Chondrocyte (in vitro differentiated cells): ENCODE results near the gene POFUT2. TPM values are rescaled to one million over a fixed set of nuclear protein-coding genes. Genes with fewer than 3 reads are reported as not detected.

Experiments
- DNase-seq: peaks from one replicate; pipeline ENCODE4 v3.0.0; 2021; ENCODE audit warnings: mixed read lengths, low spot score
- H3K27ac Mint-ChIP-seq: one replicate; pipeline ENCODE4 v1.8.0; 2021; ENCODE audit warnings: mild to moderate bottlenecking, moderate library complexity, mixed read lengths; ENCODE audit not compliant: unreplicated experiment
- H3K27me3 Mint-ChIP-seq: 2 replicates; pipeline ENCODE4 v1.8.0; 2021; ENCODE audit warnings: low read depth, mixed read lengths
- H3K36me3 Mint-ChIP-seq: 2 replicates; pipeline ENCODE4 v1.8.0; 2021; ENCODE audit warnings: low read depth, mixed read lengths
- H3K4me1 Mint-ChIP-seq: 2 replicates; pipeline ENCODE4 v1.8.0; 2021; ENCODE audit warnings: low read depth, mild to moderate bottlenecking, mixed read lengths
- H3K4me3 Mint-ChIP-seq: one replicate; pipeline ENCODE4 v1.8.0; 2021; ENCODE audit warnings: mild to moderate bottlenecking, moderate library complexity, mixed read lengths; ENCODE audit not compliant: unreplicated experiment
- H3K9me3 Mint-ChIP-seq: 2 replicates; pipeline ENCODE4 v1.8.0; 2021; ENCODE audit warnings: low read depth, mixed read lengths
- total RNA-seq: library from RNA; stranded (reverse); gene quantifications from 3 replicates; pipeline ENCODE4 v1.2.1, GENCODE V29; 2021
- TF ChIP-seq, protein P1 (sequence below): fragments of 200-600 bp; sonication (generic); IDR thresholded peaks from 2 replicates; pipeline ENCODE4 v1.5.0; 2021; ENCODE audit warnings: antibody characterized with exemption, mild to moderate bottlenecking, moderate library complexity

The POFUT2 gene
- total RNA-seq, 1 donor from 2014 or later = 73.6 TPM

DNA sequence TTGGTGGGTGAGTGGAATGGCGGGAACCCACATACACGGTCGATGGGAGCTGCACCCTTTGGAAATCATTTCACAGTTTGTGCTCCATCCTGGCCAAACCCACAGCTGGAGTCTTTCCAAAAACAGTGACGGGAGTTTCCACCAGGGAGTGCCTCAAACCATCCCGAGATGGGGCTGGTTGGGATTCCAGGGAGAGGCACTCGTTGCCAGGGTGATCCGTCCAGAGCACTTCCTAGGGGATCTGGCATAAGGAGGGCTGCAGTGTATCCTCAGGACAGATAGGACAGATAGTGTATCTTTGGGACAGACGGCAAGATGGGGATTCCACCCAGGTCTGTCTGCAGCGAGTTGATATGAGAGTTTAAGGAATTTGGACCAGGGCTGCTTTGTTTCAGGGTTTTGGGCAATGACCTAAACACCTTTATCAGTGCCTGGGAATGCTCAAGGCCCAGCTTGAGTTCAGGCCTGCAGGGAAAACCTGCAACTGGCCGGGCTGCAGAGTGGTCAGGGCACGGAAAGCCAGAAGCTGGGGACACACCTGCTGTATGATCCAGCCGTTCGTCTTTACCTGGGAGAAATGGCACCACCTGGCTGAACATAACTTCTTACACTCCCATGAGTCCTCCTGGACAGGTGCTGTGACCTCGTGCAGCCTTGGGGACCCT, 3.4 kb upstream of the POFUT2 start:
- no peaks in the 10 kb centered on the region for H3K36me3 Mint-ChIP-seq
- no peaks in the 10 kb centered on the region for H3K9me3 Mint-ChIP-seq
- TF ChIP-seq, protein P1, sequence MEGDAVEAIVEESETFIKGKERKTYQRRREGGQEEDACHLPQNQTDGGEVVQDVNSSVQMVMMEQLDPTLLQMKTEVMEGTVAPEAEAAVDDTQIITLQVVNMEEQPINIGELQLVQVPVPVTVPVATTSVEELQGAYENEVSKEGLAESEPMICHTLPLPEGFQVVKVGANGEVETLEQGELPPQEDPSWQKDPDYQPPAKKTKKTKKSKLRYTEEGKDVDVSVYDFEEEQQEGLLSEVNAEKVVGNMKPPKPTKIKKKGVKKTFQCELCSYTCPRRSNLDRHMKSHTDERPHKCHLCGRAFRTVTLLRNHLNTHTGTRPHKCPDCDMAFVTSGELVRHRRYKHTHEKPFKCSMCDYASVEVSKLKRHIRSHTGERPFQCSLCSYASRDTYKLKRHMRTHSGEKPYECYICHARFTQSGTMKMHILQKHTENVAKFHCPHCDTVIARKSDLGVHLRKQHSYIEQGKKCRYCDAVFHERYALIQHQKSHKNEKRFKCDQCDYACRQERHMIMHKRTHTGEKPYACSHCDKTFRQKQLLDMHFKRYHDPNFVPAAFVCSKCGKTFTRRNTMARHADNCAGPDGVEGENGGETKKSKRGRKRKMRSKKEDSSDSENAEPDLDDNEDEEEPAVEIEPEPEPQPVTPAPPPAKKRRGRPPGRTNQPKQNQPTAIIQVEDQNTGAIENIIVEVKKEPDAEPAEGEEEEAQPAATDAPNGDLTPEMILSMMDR = no peak
- H3K27ac Mint-ChIP-seq = peak overlapping the region; percentile 70
- no peak overlapping the region for H3K4me3 Mint-ChIP-seq
- H3K27me3 Mint-ChIP-seq = no peaks in the 10 kb centered on the region
- peaks cover 71% of the 10 kb centered on the region for H3K4me1 Mint-ChIP-seq
- no peak for DNase-seq

DNA sequence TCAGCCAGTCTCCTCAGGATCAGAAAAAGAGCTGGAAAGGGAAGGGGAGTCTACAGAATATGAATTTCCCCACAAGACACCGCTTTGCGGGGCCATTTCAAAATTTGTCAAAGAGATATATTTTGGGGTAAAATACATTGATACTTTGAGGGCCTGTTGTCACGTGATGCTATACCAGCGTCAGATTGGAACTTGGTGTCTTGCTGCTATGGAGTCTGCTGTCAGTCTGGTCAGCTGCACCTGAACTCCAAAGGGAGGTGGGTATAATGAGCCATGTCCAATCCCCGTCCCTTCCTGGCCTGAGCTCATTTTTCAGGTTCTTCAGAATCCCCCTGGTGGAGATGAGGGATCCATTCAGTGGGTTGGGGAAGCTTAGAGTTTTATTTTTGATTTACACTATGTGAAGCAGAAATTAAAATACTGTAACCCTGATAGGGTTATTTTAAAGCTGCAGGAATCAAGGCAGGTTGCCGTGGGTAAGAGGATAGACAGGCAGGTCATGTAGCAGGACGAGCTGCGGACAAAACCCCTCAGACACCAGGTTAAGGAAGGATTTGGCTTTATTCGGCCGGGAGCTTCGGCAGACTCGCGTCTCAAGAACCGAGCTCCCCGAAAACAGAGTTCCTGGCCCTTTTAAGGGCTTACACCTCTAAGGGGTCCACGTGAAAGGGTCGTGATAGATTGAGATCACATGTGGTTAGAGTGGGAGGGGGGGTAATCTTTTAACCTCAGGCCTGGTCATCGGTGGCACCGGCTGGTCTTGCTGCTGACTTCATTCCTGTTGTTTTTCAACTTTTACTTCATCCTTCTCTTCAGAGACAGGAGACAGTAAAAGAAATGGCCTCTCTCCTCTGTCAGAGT, 2.2 kb upstream of the POFUT2 start:
- no peak for DNase-seq
- Mint-ChIP-seq H3K36me3 (peaks cover 10% of the 10 kb centered on the region), H3K27ac (peak overlapping the region; percentile 70), H3K4me3 (peak overlapping the region; percentile 80), H3K4me1 (peaks cover 71% of the 10 kb centered on the region), H3K9me3 (no peaks in the 10 kb centered on the region), H3K27me3 (no peaks in the 10 kb centered on the region)
- TF ChIP-seq, protein P1 = peak; percentile 63

DNA sequence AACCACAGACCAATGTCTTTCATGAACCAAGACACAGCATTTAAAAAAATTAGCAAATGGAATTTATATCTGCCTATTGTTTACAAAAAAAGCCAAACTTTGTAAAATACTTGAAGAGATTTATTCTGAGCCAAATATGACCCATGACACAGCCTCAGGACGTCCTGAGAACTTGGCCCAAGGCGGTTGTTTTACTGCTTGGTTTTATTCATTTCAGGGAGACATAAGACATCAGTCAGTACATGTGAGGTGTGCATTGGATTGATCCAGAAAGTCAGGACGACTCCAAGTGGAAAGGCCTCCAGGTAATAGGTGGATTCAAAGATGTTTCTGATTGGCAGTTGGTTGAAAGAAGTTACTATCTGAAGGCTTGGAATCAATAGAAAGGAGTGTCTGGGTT, 1.4 kb upstream of the POFUT2 start:
- H3K36me3 Mint-ChIP-seq = peaks cover 15% of the 10 kb centered on the region
- H3K4me1 Mint-ChIP-seq = peaks cover 66% of the 10 kb centered on the region
- DNase-seq = no peak
- peak overlapping the region; percentile 80 for H3K4me3 Mint-ChIP-seq
- peak overlapping the region; percentile 49 for H3K27ac Mint-ChIP-seq
- H3K27me3 Mint-ChIP-seq = no peaks in the 10 kb centered on the region
- TF ChIP-seq, protein P1 = no peak
- H3K9me3 Mint-ChIP-seq = no peaks in the 10 kb centered on the region

DNA sequence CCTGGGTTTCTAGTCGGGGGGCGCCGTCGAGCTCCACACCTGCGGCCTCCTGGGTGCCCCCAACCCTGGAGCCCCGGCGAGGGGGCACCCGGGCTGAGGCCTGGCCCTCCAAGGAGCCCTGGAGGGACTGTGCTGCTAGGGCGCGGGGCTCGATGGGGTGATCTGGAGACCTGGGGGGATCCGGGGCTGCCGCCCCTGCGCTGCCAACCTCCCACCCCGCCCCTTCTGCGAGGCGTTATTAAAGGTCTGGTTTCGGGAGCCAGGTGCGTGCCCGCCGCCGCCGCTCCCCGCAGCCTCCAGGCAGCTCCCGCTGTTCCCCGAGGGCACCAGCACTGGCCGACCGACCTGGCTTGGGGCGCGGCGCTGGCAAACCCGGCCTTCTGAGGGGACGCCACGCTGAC, 746 bp upstream of the POFUT2 start:
- no peaks in the 10 kb centered on the region for H3K9me3 Mint-ChIP-seq
- H3K36me3 Mint-ChIP-seq = peaks cover 18% of the 10 kb centered on the region
- peak overlapping the region; percentile 49 for H3K27ac Mint-ChIP-seq
- TF ChIP-seq, protein P1 = no peak
- H3K4me1 Mint-ChIP-seq = peaks cover 59% of the 10 kb centered on the region
- no peaks in the 10 kb centered on the region for H3K27me3 Mint-ChIP-seq
- H3K4me3 Mint-ChIP-seq = peak overlapping the region; percentile 80
- DNase-seq = no peak

DNA sequence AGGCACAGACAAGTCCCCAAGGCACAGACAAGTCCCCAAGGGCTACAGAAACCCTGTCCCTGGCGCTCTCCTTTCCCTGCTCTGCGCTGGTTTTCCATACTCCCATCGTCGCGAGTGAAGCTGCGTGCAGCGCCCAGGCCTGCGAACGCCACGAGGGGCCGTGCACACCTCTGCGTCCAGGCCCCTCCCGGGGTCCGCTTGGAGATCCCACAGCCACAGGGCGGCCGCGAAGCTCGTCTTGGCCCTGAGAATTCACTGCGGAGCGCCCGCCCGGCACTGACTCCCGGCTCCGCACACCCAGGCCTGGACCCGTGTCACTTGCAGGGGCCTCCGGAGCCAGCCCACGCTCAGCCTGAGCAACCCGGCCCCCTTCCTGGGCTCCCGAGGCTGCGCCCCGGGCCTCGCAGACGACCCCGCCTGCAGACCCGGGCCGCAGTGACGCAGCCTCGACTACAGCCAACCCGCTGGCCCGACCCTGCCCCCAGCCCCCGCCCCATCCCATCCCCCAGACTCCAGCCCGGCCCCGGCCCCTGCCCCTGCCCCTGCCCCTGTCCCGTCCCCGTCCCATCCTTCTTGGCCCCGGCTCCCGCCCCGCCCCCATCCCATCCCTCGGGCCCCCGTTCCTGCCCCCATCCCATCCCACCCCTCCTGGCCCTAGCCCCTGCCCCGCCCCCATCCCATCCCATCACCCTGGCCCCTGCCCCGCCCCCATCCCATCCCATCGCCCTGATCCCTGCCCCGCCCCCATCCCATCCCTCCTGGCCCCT, 841 bp downstream of the POFUT2 start:
- peak; percentile 74 for DNase-seq
- TF ChIP-seq, protein P1 = no peak
- Mint-ChIP-seq H3K4me3 (peak overlapping the region; percentile 75), H3K36me3 (peaks cover 21% of the 10 kb centered on the region), H3K27me3 (no peaks in the 10 kb centered on the region), H3K9me3 (no peaks in the 10 kb centered on the region), H3K27ac (peak overlapping the region; percentile 61), H3K4me1 (peaks cover 46% of the 10 kb centered on the region)
